BLaER1 treated with 17β-estradiol and CSF1 and Interleukin-3, amounts not matched to agents 10 nM and 100 nM (cell line): ENCODE data around the gene TAGLN2.

ENCODE experiments used
- H3K27ac ChIP-seq, 11 experiments: shearing (Covaris generic); formaldehyde crosslinking; 2 replicates each; pipeline ENCODE4 v1.8.1; 2022
- H3K27me3 ChIP-seq, 11 experiments: shearing (Covaris generic); formaldehyde crosslinking; 2 replicates each; pipeline ENCODE4 v1.8.1; 2022
- H3K36me3 ChIP-seq, 11 experiments: shearing (Covaris generic); formaldehyde crosslinking; 2 replicates each; pipeline ENCODE4 v1.8.1; 2022
- H3K4me1 ChIP-seq, 10 experiments: shearing (Covaris generic); formaldehyde crosslinking; 2 replicates each; pipeline ENCODE4 v1.8.1; 2022
- H3K4me2 ChIP-seq, 11 experiments: shearing (Covaris generic); formaldehyde crosslinking; 2 replicates each; pipeline ENCODE4 v1.8.1; 2022
- H3K4me3 ChIP-seq, 10 experiments: shearing (Covaris generic); formaldehyde crosslinking; 2 replicates each; pipeline ENCODE4 v1.8.1; 2022
- H3K9ac ChIP-seq, 11 experiments: shearing (Covaris generic); formaldehyde crosslinking; 2 replicates each; pipeline ENCODE4 v1.8.1; 2022
- H3K9me3 ChIP-seq, 11 experiments: shearing (Covaris generic); formaldehyde crosslinking; replicated peaks in 1 of 11; 2 replicates each; pipeline ENCODE4 v1.8.1; 2022
- H4K20me1 ChIP-seq, 11 experiments: shearing (Covaris generic); formaldehyde crosslinking; 2 replicates each; pipeline ENCODE4 v1.8.1; 2022
- Cebpa-rat ChIP-seq, 11 experiments: shearing (Covaris generic); IDR thresholded peaks; 2 replicates each; pipeline ENCODE4 v1.8.1; 2022

Gene TAGLN2

GRCh38 chr1:159938905-159939677, 13.8 kb upstream of the TAGLN2 start:
- H3K9ac ChIP-seq = 0 out of 22 replicates have a peak overlapping the region, but pooled peaks of 1 of the 11 experiments have one; percentile 69
- peak overlapping the region in 2 of 11 experiments; percentile 78 to 87; a peak in 3 of 22 replicates for H3K27ac ChIP-seq

GRCh38 chr1:159938211-159938852, 13.0 kb upstream of the TAGLN2 start:
- Histone ChIP-seq H3K4me3 (peak overlapping the region in 6 of 10 experiments; percentile 23 to 65 (median 46); a peak in 11 of 20 replicates), H3K27ac (peak overlapping the region in 7 of 11 experiments; percentile 76 to 88 (median 82); a peak in 15 of 22 replicates), H3K27me3 (no peaks in the 10 kb centered on the region), H3K4me1 (peaks cover 31 to 100% (median 88%) of the 10 kb centered on the region in 10 experiments), H3K9me3 (no peaks in the 10 kb centered on the region), H3K4me2 (peak overlapping the region; percentile 90 to 100 (median 97)), H3K36me3 (no peaks in the 10 kb centered on the region), H3K9ac (peak overlapping the region in 9 of 11 experiments; percentile 17 to 75 (median 66); a peak in 12 of 22 replicates), H4K20me1 (peaks cover 0 to 23% (median 0%) of the 10 kb centered on the region in 11 experiments; a peak in 3 of 22 replicates)
- no peak for TF ChIP-seq Cebpa-rat (IDR thresholded peaks at IDR 0.05)

More at GRCh38 chr1:159938905-159939677, 13.8 kb upstream of the TAGLN2 start:
- Histone ChIP-seq H3K4me1 (peaks cover 32 to 100% (median 88%) of the 10 kb centered on the region in 10 experiments), H3K4me2 (peak overlapping the region in 5 of 11 experiments; percentile 94 to 100 (median 100); a peak in 9 of 22 replicates), H4K20me1 (peaks cover 0 to 21% (median 0%) of the 10 kb centered on the region in 11 experiments; a peak in 3 of 22 replicates), H3K9me3 (no peaks in the 10 kb centered on the region), H3K36me3 (no peaks in the 10 kb centered on the region), H3K27me3 (peaks cover 0 to 1% (median 0%) of the 10 kb centered on the region in 11 experiments; a peak in 1 of 22 replicates), H3K4me3 (no peak overlapping the region)
- no peak for TF ChIP-seq Cebpa-rat (IDR thresholded peaks at IDR 0.05)

GRCh38 chr1:159937054-159937750, 11.9 kb upstream of the TAGLN2 start:
- Histone ChIP-seq H3K9me3 (no peaks in the 10 kb centered on the region), H3K27me3 (no peaks in the 10 kb centered on the region), H3K4me3 (peak overlapping the region in 9 of 10 experiments; percentile 14 to 65 (median 35); a peak in 14 of 20 replicates), H3K36me3 (no peaks in the 10 kb centered on the region), H3K4me1 (peaks cover 31 to 99% (median 87%) of the 10 kb centered on the region in 10 experiments), H3K4me2 (peak overlapping the region; percentile 90 to 100 (median 97)), H3K27ac (peak overlapping the region in 9 of 11 experiments; percentile 21 to 88 (median 79); a peak in 18 of 22 replicates), H4K20me1 (peaks cover 0 to 23% (median 0%) of the 10 kb centered on the region in 11 experiments; a peak in 3 of 22 replicates), H3K9ac (peak overlapping the region; percentile 3 to 75 (median 66); a peak in 21 of 22 replicates)
- TF ChIP-seq Cebpa-rat (IDR thresholded peaks at IDR 0.05) = no peak

GRCh38 chr1:159936273-159936904, 11.1 kb upstream of the TAGLN2 start:
- Histone ChIP-seq H3K4me2 (peak overlapping the region; percentile 90 to 100 (median 97)), H3K36me3 (0 out of 22 replicates have a peak, but pooled peaks cover 0 to 1% (median 0%) of the 10 kb centered on the region in 11 experiments), H3K4me1 (peaks cover 31 to 91% (median 79%) of the 10 kb centered on the region in 10 experiments), H3K27ac (peak overlapping the region in 9 of 11 experiments; percentile 21 to 88 (median 79); a peak in 18 of 22 replicates), H3K9ac (peak overlapping the region; percentile 3 to 75 (median 66); a peak in 21 of 22 replicates), H3K4me3 (peak overlapping the region in 6 of 10 experiments; percentile 23 to 65 (median 46); a peak in 10 of 20 replicates), H4K20me1 (peaks cover 0 to 23% (median 0%) of the 10 kb centered on the region in 11 experiments; a peak in 3 of 22 replicates), H3K9me3 (no peaks in the 10 kb centered on the region), H3K27me3 (no peaks in the 10 kb centered on the region)
- no peak for TF ChIP-seq Cebpa-rat (IDR thresholded peaks at IDR 0.05)

GRCh38 chr1:159935719-159936272, 10.5 kb upstream of the TAGLN2 start:
- Histone ChIP-seq H3K27ac (peak overlapping the region in 2 of 11 experiments; percentile 18 to 87; a peak in 2 of 22 replicates), H3K9me3 (no peaks in the 10 kb centered on the region), H3K4me2 (peak overlapping the region; percentile 90 to 100 (median 97); a peak in 19 of 22 replicates), H4K20me1 (peaks cover 0 to 23% (median 0%) of the 10 kb centered on the region in 11 experiments; a peak in 3 of 22 replicates), H3K4me1 (peaks cover 31 to 85% (median 73%) of the 10 kb centered on the region in 10 experiments), H3K4me3 (no peak overlapping the region), H3K36me3 (0 out of 22 replicates have a peak, but pooled peaks cover 0 to 4% (median 0%) of the 10 kb centered on the region in 11 experiments), H3K27me3 (no peaks in the 10 kb centered on the region), H3K9ac (peak overlapping the region in 1 of 11 experiments; percentile 30; a peak in 1 of 22 replicates)
- TF ChIP-seq Cebpa-rat (IDR thresholded peaks at IDR 0.05) = no peak

- H3K4me2 ChIP-seq = no peak overlapping the region
- peaks cover 31 to 80% (median 68%) of the 10 kb centered on the region in 10 experiments for H3K4me1 ChIP-seq
- no peaks in the 10 kb centered on the region for H3K27me3 ChIP-seq
- no peak overlapping the region for H3K27ac ChIP-seq
- H3K9me3 ChIP-seq = no peaks in the 10 kb centered on the region
- no peak overlapping the region for H3K9ac ChIP-seq
- peaks cover 0 to 5% (median 0%) of the 10 kb centered on the region in 11 experiments; a peak in 1 of 22 replicates for H3K36me3 ChIP-seq
- peaks cover 0 to 23% (median 0%) of the 10 kb centered on the region in 11 experiments; a peak in 3 of 22 replicates for H4K20me1 ChIP-seq
- no peak overlapping the region for H3K4me3 ChIP-seq
- no peak for TF ChIP-seq Cebpa-rat (IDR thresholded peaks at IDR 0.05)
Measured at GRCh38 chr1:159935305-159935704, 10.0 kb upstream of the TAGLN2 start.
